HepG2 (cell line): Measurements from ENCODE around the gene PDE2A.

Experiments used
- RXRA ChIP-seq: sonication (generic); formaldehyde crosslinking; IDR thresholded peaks from 2 replicates; pipeline ENCODE4 v1.5.1; 2020; ENCODE audit warnings: missing genetic modification reagents
- TF ChIP-seq, protein P1 (sequence below): sonication (generic); formaldehyde crosslinking; IDR thresholded peaks from 2 replicates; pipeline ENCODE4 v1.5.0; 2020; ENCODE audit warnings: missing genetic modification reagents

DNA sequence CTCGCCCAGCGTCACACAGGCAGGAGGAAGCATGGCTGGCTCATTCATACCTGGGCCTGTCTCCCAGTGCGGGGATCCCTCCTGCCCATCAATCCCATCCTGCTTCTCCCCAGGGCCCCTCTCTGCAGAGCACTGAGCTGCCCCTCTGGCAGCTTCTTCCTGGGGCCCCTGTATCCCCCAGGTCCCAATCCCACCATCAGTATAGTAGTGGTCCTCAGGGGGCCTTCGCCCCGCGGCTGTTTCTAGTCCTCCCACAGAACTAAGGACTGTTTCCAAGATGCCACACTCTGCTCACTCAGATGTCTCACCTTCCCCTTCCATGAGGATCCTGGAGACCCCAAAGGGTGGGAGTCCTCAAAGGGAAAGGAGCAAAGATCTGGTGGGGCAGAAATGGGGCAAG is 97.6 kb downstream of the PDE2A start:
- TF ChIP-seq RXRA (CRISPR knock-in tag): no peak
- TF ChIP-seq, protein P1, sequence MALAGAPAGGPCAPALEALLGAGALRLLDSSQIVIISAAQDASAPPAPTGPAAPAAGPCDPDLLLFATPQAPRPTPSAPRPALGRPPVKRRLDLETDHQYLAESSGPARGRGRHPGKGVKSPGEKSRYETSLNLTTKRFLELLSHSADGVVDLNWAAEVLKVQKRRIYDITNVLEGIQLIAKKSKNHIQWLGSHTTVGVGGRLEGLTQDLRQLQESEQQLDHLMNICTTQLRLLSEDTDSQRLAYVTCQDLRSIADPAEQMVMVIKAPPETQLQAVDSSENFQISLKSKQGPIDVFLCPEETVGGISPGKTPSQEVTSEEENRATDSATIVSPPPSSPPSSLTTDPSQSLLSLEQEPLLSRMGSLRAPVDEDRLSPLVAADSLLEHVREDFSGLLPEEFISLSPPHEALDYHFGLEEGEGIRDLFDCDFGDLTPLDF (CRISPR knock-in tag): no peak
